Endothelial cell of umbilical vein (primary cell): ENCODE data around the gene METTL16. TPM values are rescaled to one million over a fixed set of nuclear protein-coding genes. Genes with fewer than 3 reads are reported as not detected.

ENCODE experiments used
- BruUV-seq: library from RNA; stranded (reverse); fragments of 400-500 nt; replicated peaks from 2 replicates; lab custom pipeline; 2021; lab: Mats Ljungman, UMichigan
- CTCF ChIA-PET: fragments of 300-600, 350-600 bp; sonication (Branson Sonifier 250); formaldehyde crosslinking; loops from one replicate; lab custom pipeline; 2021; ENCODE audit warnings: antibody characterized with exemption, inconsistent platforms; lab: Charles Lee
- POLR2A ChIA-PET: fragments of 300-600, 350-600 bp; sonication (Branson Sonifier 250); formaldehyde crosslinking; loops from one replicate; lab custom pipeline; 2021; ENCODE audit warnings: antibody characterized with exemption, inconsistent platforms; lab: Charles Lee
- DNase-seq: peaks from one replicate; pipeline ENCODE4 v3.0.0-alpha.2; 2011; ENCODE audit warnings: low read depth, low spot score
- FAIRE-seq: peaks from 2 replicates; lab custom pipeline; 2011; peaks lifted over from hg19 to GRCh38; lab: Jason Lieb, UNC
- H2AFZ ChIP-seq: 2 replicates; pipeline ENCODE4 v1.6.0; 2012; ENCODE audit warnings: low read depth, low read length, control low read depth, inconsistent platforms
- H3K27ac ChIP-seq: 2 replicates; pipeline ENCODE4 v1.5.1; 2011; ENCODE audit warnings: low read depth, mild to moderate bottlenecking, control low read depth, low read length, moderate library complexity; ENCODE audit not compliant: insufficient read depth
- H3K27me3 ChIP-seq, 2 experiments: 2 replicates each; pipeline versions ENCODE4 v1.6.0 to v1.6.1; 2011; ENCODE audit warnings: low read length in 2 of 2, mixed read lengths in 1 of 2; ENCODE audit not compliant: control insufficient read depth in 2 of 2, insufficient read depth in 2 of 2
- H3K36me3 ChIP-seq, 2 experiments: 2 replicates in 1 of 2; 3 replicates in 1 of 2; pipeline ENCODE4 v1.5.1; 2011; ENCODE audit warnings: low read length in 2 of 2, mild to moderate bottlenecking in 1 of 2, moderate library complexity in 1 of 2; ENCODE audit not compliant: control insufficient read depth in 2 of 2, insufficient read depth in 2 of 2; ENCODE audit errors: extremely low read depth in 1 of 2
- H3K4me1 ChIP-seq: 3 replicates; pipeline ENCODE4 v1.5.1; 2011; ENCODE audit warnings: mild to moderate bottlenecking, low read length; ENCODE audit not compliant: control insufficient read depth, insufficient read depth; ENCODE audit errors: extremely low read depth
- H3K4me2 ChIP-seq: 2 replicates; pipeline ENCODE4 v1.6.1; 2011; ENCODE audit warnings: low read length, control low read depth, mixed read lengths; ENCODE audit not compliant: insufficient read depth
- H3K4me3 ChIP-seq, 3 experiments: fragments of 200-600 bp in 1 of 3; sonication (generic), shearing (Covaris generic) in 1 of 3; replicated peaks in 1 of 3; 2 replicates each; pipeline ENCODE4 v1.5.1; 2011 to 2016; ENCODE audit warnings: control low read depth in 3 of 3, low read length in 3 of 3, mild to moderate bottlenecking in 2 of 3, inconsistent platforms in 1 of 3, low read depth in 1 of 3, moderate library complexity in 1 of 3; ENCODE audit not compliant: insufficient read depth in 1 of 3
- H3K79me2 ChIP-seq: 2 replicates; pipeline ENCODE4 v1.6.0; 2012; ENCODE audit warnings: low read length, inconsistent platforms; ENCODE audit not compliant: control insufficient read depth, insufficient read depth
- H3K9ac ChIP-seq: replicated peaks from 2 replicates; pipeline ENCODE3; 2011; ENCODE audit warnings: low read length, control low read depth; ENCODE audit not compliant: insufficient read depth; ENCODE audit errors: extremely low read depth
- H3K9me1 ChIP-seq: replicated peaks from 3 replicates; pipeline ENCODE4 v1.6.0; 2011; ENCODE audit warnings: mild to moderate bottlenecking, low read length; ENCODE audit not compliant: control insufficient read depth, insufficient read depth; ENCODE audit errors: extremely low read depth
- H3K9me3 ChIP-seq: replicated peaks from 2 replicates; pipeline ENCODE4 v1.5.1; 2012; ENCODE audit warnings: low read length, inconsistent platforms; ENCODE audit not compliant: control insufficient read depth, insufficient read depth
- H4K20me1 ChIP-seq: replicated peaks from 2 replicates; pipeline ENCODE3; 2011; ENCODE audit warnings: mild to moderate bottlenecking, low read length; ENCODE audit not compliant: control insufficient read depth, insufficient read depth; ENCODE audit errors: extremely low read depth
- EZH2 ChIP-seq: IDR thresholded peaks from 2 replicates; pipeline ENCODE4 v1.6.1; 2012; ENCODE audit warnings: borderline replicate concordance, low read depth, mild to moderate bottlenecking, moderate library complexity, low read length, inconsistent platforms; ENCODE audit not compliant: severe bottlenecking
- FOS ChIP-seq: IDR thresholded peaks from 2 replicates; pipeline ENCODE4 v1.6.1; 2011; ENCODE audit warnings: mild to moderate bottlenecking, low read length, moderate library complexity, borderline replicate concordance; ENCODE audit not compliant: insufficient read depth
- GATA2 ChIP-seq: IDR thresholded peaks from 2 replicates; pipeline ENCODE4 v1.7.0; 2011; ENCODE audit warnings: low read depth, mild to moderate bottlenecking, moderate library complexity, mixed read lengths, low read length; ENCODE audit not compliant: insufficient read length, insufficient read depth
- JUN ChIP-seq: IDR thresholded peaks from 2 replicates; pipeline ENCODE4 v1.6.1; 2011; ENCODE audit warnings: borderline replicate concordance, low read depth; ENCODE audit not compliant: insufficient read length, insufficient read depth
- MYC ChIP-seq: IDR thresholded peaks from one replicate; pipeline ENCODE4 v1.6.1; 2011; ENCODE audit warnings: mild to moderate bottlenecking, low read depth, low read length
- POLR2A ChIP-seq: IDR thresholded peaks from 2 replicates; pipeline ENCODE4 v1.6.1; 2012; ENCODE audit warnings: low read depth, mild to moderate bottlenecking, control low read depth, low read length
- POLR2AphosphoS5 ChIP-seq: IDR thresholded peaks from 2 replicates; pipeline ENCODE4 v1.6.1; 2012; ENCODE audit warnings: low read depth, mild to moderate bottlenecking, control low read depth, low read length, moderate library complexity; ENCODE audit not compliant: insufficient read depth
- dilution Hi-C: fragments of 300-500 bp; cut with MboI; formaldehyde crosslinking; loops from one replicate; pipeline ENCODE4 v1.15.0; 2019; ENCODE audit warnings: low sequenced_read_pairs; ENCODE audit not compliant: extremely low pct_ligation_motif_present
- intact Hi-C: fragments of 100-400 bp; cut with micrococcal nuclease; formaldehyde crosslinking; loops from one replicate; pipeline ENCODE4 v1.10.0; 2022
- polyA plus RNA-seq, 4 experiments: library from polyadenylated mRNA; depleted of rRNA in 3 of 4; stranded (reverse) in 3 of 4; unstranded in 1 of 4; fragments of >200 nt; gene quantifications; 2 replicates each; pipeline versions ENCODE4 v1.2.1 to v1.2.3, GENCODE V29; 2011 to 2012; ENCODE audit warnings: missing spikeins in 1 of 4
- total RNA-seq: library from RNA; stranded (reverse); gene quantifications from 2 replicates; pipeline ENCODE4 v1.2.3, GENCODE V29; 2021
- TF ChIP-seq, protein P1 (sequence below): IDR thresholded peaks from 2 replicates; pipeline ENCODE4 v1.6.1; 2011; ENCODE audit not compliant: insufficient read depth, insufficient read length
- TF ChIP-seq, protein P2 (sequence below), 2 donors: IDR thresholded peaks; 1 replicate in 1 of 2; 2 replicates in 1 of 2; pipeline ENCODE4 v1.5.1; 2011; ENCODE audit warnings: low read length in 2 of 2, mild to moderate bottlenecking in 2 of 2, moderate library complexity in 2 of 2, control low read depth in 1 of 2, inconsistent platforms in 1 of 2, low read depth in 1 of 2; ENCODE audit not compliant: insufficient read depth in 1 of 2; ENCODE audit errors: extremely low read depth in 1 of 2

METTL16 gene
- total and polyA plus RNA-seq, 2 donors (not counting 3 experiments of a cell fraction or from before 2014, with no cell fraction given) = 11.0 to 24.7 TPM

DNA sequence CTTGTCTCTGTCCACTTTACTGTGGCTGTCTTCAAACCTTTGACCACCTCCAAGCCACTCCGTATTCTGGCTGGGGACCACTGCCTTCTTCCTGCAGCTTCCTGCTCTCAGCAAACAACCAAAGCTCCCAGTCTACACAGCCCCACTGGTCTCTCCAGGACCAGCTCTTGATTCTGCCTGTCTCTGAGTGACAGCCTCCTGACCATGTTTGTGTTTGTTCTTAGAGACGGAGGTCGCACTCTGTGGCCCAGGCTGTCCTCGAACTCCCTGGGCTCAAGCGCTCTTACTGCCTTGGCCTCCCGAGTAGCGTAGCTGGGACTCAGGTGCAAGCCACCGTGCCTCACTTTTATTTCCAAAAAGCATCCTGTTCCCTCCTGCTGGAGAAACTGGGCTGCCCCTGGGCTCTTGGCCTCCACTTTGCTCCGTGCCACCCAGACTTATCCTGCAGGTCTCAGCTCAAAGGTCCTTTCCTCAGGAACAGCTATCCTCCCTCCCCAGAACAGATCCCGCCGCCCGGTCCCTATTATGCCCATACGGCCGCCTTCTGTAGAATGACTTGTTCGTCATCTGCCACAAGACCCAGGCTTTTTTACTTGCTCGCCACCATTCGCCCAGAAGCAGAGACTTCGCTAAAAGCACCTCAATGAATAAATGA is 120.0 kb downstream of the METTL16 start:
- Histone ChIP-seq H3K4me3 (peak overlapping the region in 1 of 3 experiments; percentile 52), H3K4me1 (peaks cover 26% of the 10 kb centered on the region), H4K20me1 (no peaks in the 10 kb centered on the region), H3K36me3 (peaks cover 0 to 5% of the 10 kb centered on the region in 2 experiments), H3K4me2 (peak overlapping the region; percentile 75), H3K9ac (peak overlapping the region; percentile 68), H3K27ac (no peak overlapping the region), H3K27me3 (no peaks in the 10 kb centered on the region), H3K9me3 (no peaks in the 10 kb centered on the region), H3K9me1 (no peaks in the 10 kb centered on the region), H2AFZ (no peak overlapping the region), H3K79me2 (peaks cover 10% of the 10 kb centered on the region)
- dilution Hi-C loops (no loop called here), intact Hi-C loops (loop anchor here (5.0 kb wide), 1 partner anchor 674 kb away; no protein-coding TSS in a partner anchor)
- BruUV-seq = no TSS peak
- no peak for FAIRE-seq
- no peak for DNase-seq
- TF ChIP-seq, protein P1, sequence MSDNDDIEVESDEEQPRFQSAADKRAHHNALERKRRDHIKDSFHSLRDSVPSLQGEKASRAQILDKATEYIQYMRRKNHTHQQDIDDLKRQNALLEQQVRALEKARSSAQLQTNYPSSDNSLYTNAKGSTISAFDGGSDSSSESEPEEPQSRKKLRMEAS = no peak
- TF ChIP-seq FOS (no peak), JUN (no peak), EZH2 (no peak), POLR2A (no peak), POLR2AphosphoS5 (no peak), MYC (no peak), GATA2 (no peak)
- TF ChIP-seq, protein P2, sequence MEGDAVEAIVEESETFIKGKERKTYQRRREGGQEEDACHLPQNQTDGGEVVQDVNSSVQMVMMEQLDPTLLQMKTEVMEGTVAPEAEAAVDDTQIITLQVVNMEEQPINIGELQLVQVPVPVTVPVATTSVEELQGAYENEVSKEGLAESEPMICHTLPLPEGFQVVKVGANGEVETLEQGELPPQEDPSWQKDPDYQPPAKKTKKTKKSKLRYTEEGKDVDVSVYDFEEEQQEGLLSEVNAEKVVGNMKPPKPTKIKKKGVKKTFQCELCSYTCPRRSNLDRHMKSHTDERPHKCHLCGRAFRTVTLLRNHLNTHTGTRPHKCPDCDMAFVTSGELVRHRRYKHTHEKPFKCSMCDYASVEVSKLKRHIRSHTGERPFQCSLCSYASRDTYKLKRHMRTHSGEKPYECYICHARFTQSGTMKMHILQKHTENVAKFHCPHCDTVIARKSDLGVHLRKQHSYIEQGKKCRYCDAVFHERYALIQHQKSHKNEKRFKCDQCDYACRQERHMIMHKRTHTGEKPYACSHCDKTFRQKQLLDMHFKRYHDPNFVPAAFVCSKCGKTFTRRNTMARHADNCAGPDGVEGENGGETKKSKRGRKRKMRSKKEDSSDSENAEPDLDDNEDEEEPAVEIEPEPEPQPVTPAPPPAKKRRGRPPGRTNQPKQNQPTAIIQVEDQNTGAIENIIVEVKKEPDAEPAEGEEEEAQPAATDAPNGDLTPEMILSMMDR (IDR thresholded peaks at IDR 0.05; ENCODE audit: extremely low read depth in 1 of 2, insufficient read depth in 1 of 2, low read depth in 1 of 2, low read length in 2 of 2) = no peak
- ChIA-PET CTCF (interaction anchor here (1.0 to 4.8 kb wide), 5 partner anchors 9 to 24 kb away, joined by 3 to 58 read pairs (median 3); no protein-coding TSS in a partner anchor), POLR2A (no interaction called here)
